Erythroblast (primary cell): ENCODE data around the gene NDUFS5.
"Not testable (repeated sequence)": the region's sequence is repeated elsewhere in the genome, so short reads cannot be mapped to it uniquely, and the experiment has no call there.

Source experiments
- DNase-seq, 2 experiments: peaks; one replicate each; lab custom pipeline; 2025; lab: John Stamatoyannopoulos, UW
- GATA1 ChIP-seq: IDR thresholded peaks from 2 replicates; pipeline ENCODE4 v1.6.1; 2011; ENCODE audit warnings: low read depth, mild to moderate bottlenecking, control low read depth, low read length, moderate library complexity
- POLR2A ChIP-seq: IDR thresholded peaks from 2 replicates; pipeline ENCODE4 v1.6.1; 2011; ENCODE audit warnings: mild to moderate bottlenecking, low read length

Gene NDUFS5

DNA sequence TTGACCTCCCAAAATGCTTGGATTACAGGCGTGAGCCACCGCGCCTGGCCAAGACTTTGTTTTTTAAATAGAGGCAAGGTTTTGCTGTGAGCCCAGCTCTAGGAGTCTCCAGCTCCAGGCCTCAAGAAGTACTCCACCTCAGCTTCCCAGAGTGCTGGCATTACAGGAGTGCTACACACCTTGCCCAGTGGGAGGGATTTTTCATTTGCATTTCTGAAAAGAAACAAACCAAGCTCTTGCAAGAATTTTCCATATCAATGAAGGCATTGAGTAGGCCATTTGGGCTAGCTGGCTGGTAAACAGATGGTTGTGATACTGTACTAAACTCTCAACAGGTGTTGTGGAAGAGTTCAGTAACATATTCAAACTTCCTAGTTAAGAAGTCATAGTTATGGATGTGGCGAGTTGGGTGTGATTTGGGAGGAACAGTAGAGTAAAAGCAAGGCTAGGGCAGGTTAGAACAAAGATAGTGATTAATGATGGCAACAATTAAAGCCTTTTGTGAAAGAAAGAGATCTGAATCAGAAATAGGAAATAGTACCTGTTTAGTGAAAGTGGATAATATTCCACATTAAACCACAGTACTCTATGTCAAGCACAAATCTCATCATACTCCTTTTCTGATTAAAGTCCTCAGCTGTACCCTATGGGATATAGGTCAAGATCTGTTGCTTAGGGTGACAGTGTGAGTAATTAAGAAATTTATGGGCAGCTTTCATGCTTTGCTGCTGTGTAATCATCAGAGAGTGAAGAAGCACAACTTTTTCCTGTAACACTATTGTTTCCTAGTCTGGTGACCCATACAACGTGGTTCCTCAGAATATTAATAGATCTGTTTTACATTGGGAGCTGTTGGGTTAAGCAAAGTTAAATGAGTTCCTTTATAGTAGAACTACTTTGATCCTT is 24.4 kb upstream of the NDUFS5 start:
- no peak for DNase-seq

DNA sequence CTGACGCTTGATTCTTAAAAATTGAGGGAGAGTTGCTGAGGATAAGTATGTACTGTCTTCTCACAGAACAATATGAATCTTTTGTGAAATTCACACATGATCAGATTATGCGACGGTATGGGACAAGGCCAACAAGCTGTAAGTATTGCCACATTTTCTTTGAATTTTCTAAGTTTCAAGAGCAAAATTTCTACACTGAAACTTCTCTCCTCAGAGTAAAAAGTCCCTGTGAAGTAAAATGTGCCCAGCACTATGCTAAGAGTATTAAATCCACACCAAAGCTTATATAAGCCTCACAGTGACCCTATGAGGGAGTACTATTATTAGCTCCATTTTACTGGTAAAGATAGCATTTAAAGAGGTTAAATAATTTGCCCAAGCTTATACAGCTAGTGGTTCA is 22.9 kb upstream of the NDUFS5 start:
- no peak for DNase-seq
- no peak for TF ChIP-seq GATA1
- no peak for TF ChIP-seq POLR2A

More for the DNA sequence above, 24.4 kb upstream of the NDUFS5 start:
- no peak for TF ChIP-seq GATA1
- TF ChIP-seq POLR2A = no peak

DNA sequence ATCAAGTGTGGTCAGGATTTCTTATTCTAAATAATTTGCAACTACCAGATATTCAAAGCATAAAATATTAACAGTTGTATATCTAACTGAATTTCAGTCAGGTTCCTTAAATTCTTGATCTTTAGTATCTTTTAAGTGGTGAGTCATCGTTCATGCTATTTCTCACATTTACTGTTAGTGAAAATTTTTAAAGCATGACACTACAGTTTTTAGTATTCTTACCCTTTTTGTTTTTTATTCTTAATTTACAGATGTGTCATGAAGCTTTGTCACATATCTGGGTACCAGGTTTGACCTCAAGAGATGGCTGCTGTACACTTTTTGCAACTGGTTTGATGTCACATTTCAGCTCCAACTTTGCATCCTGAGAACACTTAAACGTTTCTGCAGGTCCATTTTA is 22.4 kb upstream of the NDUFS5 start:
- TF ChIP-seq POLR2A (no peak), GATA1 (no peak)

DNA sequence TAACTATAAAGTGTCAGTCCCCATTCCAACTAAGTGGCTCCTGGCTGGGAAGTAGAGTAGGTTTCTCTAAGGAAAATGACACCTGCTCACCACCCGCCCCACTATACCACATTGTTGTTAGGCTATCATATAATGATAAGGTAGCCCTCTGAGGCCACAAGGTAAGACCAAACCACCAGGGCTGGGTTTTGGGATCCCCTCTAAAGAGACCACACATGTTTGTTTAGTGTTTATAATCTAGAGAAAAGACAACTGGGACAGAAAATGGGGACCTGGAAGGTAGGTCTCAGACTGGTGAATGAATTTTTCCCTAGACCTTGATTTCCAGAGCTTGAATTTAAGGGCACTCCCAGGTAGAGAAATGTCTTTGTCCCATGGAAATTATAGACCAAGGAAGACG is 19.9 kb upstream of the NDUFS5 start:
- no peak for TF ChIP-seq GATA1
- no peak for TF ChIP-seq POLR2A
- DNase-seq = no peak

More for the DNA sequence above, 22.4 kb upstream of the NDUFS5 start:
- DNase-seq = no peak

DNA sequence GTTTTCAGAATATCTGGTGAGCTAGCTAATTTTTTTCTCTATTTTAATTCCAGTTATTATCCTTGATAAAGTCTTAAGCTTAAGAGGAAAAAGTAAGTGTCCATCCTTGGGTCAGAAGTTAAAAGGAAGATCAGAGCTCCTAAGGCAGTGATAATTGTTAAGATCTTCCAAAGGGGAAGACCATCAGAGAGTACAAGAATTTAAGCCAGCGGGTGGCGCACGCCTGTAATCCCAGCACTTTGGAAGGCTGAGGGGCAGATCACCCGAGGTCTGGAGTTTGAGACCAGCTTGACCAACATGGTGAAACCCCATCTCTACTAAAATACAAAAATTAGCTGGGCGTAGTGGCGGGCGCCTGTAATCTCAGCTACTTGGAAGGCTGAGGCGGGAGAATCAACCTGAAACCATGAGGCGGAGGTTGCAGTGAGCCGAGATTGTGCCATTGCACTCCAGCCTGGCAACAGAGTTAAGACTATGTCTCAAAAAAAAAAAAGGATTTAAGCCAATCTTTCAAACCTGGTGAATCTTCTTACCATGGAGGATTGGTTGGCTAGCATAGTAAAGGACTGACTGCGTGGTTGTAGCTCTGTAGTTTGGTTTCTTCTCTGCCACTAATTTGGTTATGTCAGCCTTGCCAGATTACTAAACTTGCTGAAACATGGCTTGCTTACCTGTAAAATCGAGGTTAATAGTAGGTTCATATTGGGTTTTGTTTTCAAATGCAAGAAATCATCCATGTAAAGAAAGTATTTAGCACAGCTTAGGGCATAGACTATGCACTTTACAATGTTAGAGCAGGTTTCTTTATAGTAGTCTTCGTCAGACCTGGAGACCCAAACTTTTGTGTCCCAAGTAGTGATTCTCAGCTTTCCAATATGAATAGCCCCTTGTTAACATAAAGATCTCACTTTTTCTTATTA is 19.2 kb upstream of the NDUFS5 start:
- TF ChIP-seq GATA1 (no peak), POLR2A (no peak)
- DNase-seq = no peak

DNA sequence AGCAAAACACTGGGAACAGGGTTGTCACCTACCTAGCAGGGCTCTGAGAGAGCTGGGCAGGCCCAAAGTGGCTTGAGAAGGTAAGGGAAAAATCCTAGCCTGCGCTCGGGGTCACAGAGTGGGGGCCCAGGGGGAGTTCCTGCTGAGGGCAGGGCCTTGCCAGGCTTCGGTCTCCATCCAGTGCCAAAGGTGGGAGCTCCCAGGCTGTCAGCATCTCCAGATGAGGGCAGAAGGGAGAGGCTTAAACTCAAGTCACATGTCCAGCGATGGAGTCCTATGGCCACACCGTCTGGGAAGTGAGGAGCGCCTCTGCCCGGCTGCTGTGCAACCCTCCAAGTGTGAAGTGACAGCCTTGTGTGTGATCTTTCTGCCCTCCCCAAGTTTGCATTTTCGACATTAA is 11.2 kb upstream of the NDUFS5 start:
- not testable (repeated sequence) for DNase-seq

DNA sequence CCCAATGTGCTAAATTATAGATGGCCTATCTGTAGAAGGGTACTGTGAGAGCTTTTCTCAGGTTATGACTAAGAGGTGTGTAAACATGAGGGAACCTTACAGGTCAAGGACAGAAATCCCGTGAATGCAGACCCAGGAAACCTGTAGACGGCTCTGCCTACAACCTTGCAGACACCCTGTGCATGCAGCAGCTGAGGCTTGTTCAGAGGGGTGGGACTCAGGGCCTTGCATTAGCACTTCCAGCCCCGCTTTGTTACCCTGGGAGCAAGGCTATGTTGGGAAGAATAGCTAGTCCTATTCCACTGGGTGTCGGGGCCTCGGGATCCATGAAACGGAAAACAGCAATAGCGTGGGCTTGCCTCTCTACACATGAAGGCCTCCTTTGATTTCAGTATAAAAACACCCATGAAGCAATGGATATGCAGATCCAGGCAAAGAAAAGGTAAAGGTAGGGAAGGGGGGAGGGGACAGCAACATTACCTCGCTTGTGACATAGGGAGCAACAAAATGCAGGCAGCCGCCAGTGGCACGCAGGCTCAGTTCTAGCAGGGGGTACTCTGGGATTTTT is 9.5 kb upstream of the NDUFS5 start:
- TF ChIP-seq GATA1 = no peak
- no peak for TF ChIP-seq POLR2A
- no peak for DNase-seq

DNA sequence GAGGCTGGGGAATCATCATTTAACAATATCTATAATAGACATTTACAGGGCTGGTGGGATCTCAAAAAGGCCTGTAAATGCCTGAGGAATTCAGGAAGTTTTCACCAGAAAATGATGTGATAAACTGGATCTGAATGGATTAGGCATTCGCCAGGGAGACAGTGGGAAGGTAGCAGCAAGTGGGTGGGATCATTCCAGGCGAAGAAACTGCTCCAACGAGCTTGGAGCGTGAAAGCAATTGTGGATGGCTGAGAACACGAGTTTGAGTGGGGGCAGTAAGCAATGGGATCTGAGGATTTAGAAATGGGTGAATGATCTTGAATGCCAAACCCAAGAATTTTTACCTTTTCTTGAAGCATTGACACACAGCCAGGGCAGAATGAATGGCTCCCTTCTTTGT is 8.9 kb upstream of the NDUFS5 start:
- DNase-seq = no peak
- TF ChIP-seq GATA1 (no peak), POLR2A (no peak)

DNA sequence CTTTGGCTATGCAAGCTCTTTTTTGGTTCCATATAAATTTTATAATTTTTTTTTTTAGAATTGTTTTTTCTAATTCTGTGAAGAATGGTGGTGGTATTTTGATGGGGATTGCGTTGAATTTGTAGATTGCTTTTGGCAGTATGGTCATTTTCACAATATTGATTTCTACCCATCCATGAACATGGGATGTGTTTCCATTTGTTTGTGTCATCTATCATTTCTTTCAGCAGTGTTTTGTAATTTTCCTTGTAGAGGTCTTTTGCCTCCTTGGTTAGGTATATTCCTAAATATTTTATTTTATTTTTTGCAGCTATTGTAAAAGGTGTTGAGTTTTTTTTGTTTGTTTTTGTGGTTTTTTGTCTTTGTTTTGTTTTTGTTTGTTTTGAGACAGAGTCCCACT is 5.7 kb upstream of the NDUFS5 start:
- not testable (repeated sequence) for DNase-seq

DNA sequence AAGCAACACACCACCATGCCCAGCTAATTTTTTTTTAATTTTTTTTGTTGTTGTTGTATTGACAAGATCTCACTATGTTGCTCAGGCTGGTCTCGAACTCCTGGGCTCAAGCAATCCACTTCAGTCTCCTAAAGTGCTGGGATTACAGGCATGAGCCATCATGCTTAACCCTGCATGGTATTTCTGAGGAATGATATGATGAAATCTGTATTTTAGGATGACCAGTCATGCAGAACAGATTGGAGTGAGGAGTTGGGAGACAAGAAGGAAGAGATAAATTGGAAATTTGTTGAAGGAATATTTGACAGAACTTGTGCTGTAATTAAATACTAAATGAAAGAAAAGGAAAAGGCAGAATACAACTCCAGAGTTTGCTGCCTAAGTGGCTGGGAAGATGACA is 4.7 kb upstream of the NDUFS5 start:
- TF ChIP-seq POLR2A = no peak
- TF ChIP-seq GATA1 = no peak
- DNase-seq = no peak

DNA sequence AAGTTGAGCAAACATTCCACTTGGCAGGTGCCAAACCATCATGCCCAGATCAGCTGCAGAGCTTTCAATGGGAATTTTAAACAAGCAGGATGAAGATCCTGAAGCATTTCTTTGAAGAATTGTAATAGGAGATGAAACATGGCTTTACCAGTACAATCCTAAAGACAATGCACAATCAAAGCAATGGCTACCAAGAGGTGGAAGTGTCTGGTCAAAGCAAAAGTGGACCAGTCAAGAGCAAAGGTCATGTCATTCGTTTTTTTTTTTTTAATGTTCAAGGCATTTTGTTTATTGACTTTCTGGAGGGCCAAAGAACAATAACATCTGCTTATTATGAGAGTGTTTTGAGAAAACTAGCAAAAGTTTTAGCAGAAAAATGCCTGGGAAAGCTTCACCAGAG is 3.0 kb upstream of the NDUFS5 start:
- TF ChIP-seq GATA1 = no peak
- no peak for TF ChIP-seq POLR2A
- no peak for DNase-seq

DNA sequence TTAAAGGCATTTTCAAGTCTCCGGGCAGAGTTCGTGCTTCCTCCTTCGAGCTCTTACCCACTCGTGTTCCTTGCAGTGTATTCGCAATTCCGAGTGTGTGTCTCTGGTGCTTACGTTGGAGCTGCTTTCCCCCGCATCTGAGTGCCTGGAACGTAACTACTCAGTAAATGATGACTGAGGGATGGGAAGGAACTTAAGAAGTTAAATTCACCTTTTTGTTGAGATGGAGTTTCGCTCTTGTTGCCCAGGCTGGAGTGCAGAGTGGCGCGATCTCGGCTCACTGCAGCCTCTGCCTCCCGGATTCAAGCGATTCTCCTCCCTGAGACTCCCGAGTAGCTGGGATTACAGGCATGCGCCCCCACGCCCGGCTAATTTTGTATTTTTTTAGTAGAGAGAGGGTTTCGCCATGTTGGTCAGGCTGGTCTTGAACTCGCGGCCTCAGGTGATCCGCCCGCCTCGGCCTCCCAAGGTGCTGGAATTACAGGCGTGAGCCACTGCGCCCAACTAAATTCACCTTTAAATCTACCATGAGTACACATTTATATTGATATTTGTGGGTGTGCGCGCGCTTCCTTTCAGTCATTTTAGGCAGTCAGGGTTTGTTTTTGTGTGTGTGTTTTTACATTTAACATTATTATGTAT is 837 bp downstream of the NDUFS5 start:
- no peak for DNase-seq

DNA sequence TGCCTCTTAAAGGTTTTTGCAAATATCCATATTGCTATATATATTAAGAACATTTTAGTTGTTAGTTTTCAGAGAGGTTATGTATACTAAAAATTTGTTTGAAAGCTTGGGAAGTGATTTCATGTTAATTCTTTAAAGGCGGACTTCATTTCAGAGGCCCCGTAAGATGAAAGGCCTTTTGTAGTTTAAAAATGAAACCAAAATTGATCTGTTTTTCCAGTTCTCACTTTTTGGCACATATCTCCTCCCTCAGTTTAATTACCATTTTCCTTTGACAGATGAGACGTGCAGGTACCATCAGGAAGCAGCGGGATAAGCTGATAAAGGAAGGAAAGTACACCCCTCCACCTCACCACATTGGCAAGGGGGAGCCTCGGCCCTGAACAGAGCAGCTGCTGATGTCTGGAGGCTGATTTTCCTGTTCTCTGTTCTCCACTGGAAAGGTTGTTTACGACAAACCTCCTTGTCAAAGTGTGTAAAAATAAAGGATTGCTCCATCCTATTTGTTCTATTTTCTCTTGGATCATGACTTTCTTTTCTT is 8.0 kb downstream of the NDUFS5 start:
- TF ChIP-seq POLR2A = no peak
- DNase-seq = no peak

More for the DNA sequence above, 837 bp downstream of the NDUFS5 start:
- TF ChIP-seq GATA1 (no peak), POLR2A (no peak)

DNA sequence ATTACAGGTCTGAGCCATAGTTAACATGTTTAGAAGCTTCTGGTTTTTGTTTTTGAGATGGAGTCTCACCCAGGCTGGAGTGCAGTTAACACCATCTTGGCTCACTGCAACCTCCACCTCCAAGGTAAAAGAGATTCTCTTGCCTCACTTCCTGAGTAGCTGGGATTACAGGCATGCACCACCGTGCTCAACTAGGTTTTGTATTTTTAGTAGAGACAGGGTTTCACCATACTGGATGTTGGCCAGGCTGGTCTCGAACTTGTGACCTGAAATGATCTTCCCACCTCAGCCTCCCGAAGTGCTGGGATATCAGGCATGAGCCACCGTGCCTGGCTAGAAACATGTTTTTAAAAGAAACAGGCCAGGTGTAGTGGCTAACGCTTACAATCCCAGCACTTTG is 10.5 kb downstream of the NDUFS5 start:
- TF ChIP-seq GATA1 = no peak
- no peak for TF ChIP-seq POLR2A
- DNase-seq = no peak
